Kidney tubule cell (primary cell): ENCODE results near the gene ERMAP.

Experiments
- DNase-seq: peaks from one replicate; pipeline ENCODE4 v3.0.0-alpha.2; 2018; ENCODE audit warnings: low spot score

Gene ERMAP

GRCh38 chr1:42816585-42817439, at the start of gene ERMAP, which contains the start of gene SVBP:
Gene ERMAP (plus strand): TSS chr1:42817122. CDS start chr1:42830449, 13,327 bp downstream.
Gene SVBP (minus strand): TSS chr1:42817397. CDS start chr1:42816544, 853 bp downstream.
- peak; percentile 90 for DNase-seq

- no peak for DNase-seq
Measured at GRCh38 chr1:42767510-42768000, 49.4 kb upstream of the ERMAP start.

GRCh38 chr1:42768172-42768571, 48.8 kb upstream of the ERMAP start:
- DNase-seq: no peak

GRCh38 chr1:42769811-42770210, 47.1 kb upstream of the ERMAP start:
- DNase-seq: no peak

GRCh38 chr1:42773420-42773819, 43.5 kb upstream of the ERMAP start:
- no peak for DNase-seq

- DNase-seq: no peak
Measured at GRCh38 chr1:42774928-42775526, 41.9 kb upstream of the ERMAP start.

GRCh38 chr1:42776502-42776901, 40.4 kb upstream of the ERMAP start:
- DNase-seq: no peak

GRCh38 chr1:42777852-42778251, 39.1 kb upstream of the ERMAP start:
- peak; percentile 35 for DNase-seq

- no peak for DNase-seq
Measured at GRCh38 chr1:42779725-42780124, 37.2 kb upstream of the ERMAP start.

GRCh38 chr1:42780176-42780575, 36.7 kb upstream of the ERMAP start:
- DNase-seq: no peak

GRCh38 chr1:42783092-42783491, 33.8 kb upstream of the ERMAP start:
- DNase-seq: no peak

GRCh38 chr1:42784547-42784945, 32.4 kb upstream of the ERMAP start:
- DNase-seq: no peak

- DNase-seq: no peak
Measured at GRCh38 chr1:42784946-42785693, 31.8 kb upstream of the ERMAP start, which contains the start of gene TMEM269. Gene TMEM269 (plus strand): TSS chr1:42784991. CDS start chr1:42789894, 4,903 bp downstream.

GRCh38 chr1:42786097-42786496, 30.8 kb upstream of the ERMAP start:
- no peak for DNase-seq

- DNase-seq: no peak
Measured at GRCh38 chr1:42788021-42788420, 28.9 kb upstream of the ERMAP start.

GRCh38 chr1:42793824-42794223, 23.1 kb upstream of the ERMAP start:
- DNase-seq: no peak

GRCh38 chr1:42797414-42797813, 19.5 kb upstream of the ERMAP start:
- DNase-seq: no peak

GRCh38 chr1:42797979-42798378, 18.9 kb upstream of the ERMAP start:
- no peak for DNase-seq

GRCh38 chr1:42801832-42802473, 15.0 kb upstream of the ERMAP start:
- DNase-seq: no peak

GRCh38 chr1:42806171-42806570, 10.8 kb upstream of the ERMAP start:
- no peak for DNase-seq

GRCh38 chr1:42806593-42806992, 10.3 kb upstream of the ERMAP start:
- DNase-seq: no peak
